GM18498 (cell line): ENCODE data around the gene ZFP57.

Experiments used
- ATAC-seq: cut with Tn5 transposase; IDR thresholded peaks from one replicate; pipeline ENCODE4 v1.9.1; 2021; ENCODE audit warnings: mild to moderate bottlenecking, moderate library complexity; ENCODE audit not compliant: unreplicated experiment

ZFP57 gene

GRCh38 chr6:29680904-29681303 lies at the start of gene ZFP57:
Gene ZFP57, minus strand, starts transcription at chr6:29681152. Its CDS starts 4,149 bp downstream, at chr6:29677003.
- no peak for ATAC-seq

GRCh38 chr6:29730575-29731126 lies 49.7 kb upstream of the ZFP57 start:
- ATAC-seq: no peak

- ATAC-seq: no peak
Observed at GRCh38 chr6:29729774-29730328, 48.9 kb upstream of the ZFP57 start.

- ATAC-seq: no peak
Observed at GRCh38 chr6:29728875-29729270, 47.9 kb upstream of the ZFP57 start.

GRCh38 chr6:29728173-29728874 lies 47.4 kb upstream of the ZFP57 start:
- ATAC-seq: no peak

GRCh38 chr6:29727637-29728036 lies 46.7 kb upstream of the ZFP57 start:
- ATAC-seq: no peak

GRCh38 chr6:29726571-29727194 lies 45.7 kb upstream of the ZFP57 start:
- no peak for ATAC-seq

GRCh38 chr6:29726001-29726400 lies 45.0 kb upstream of the ZFP57 start:
- ATAC-seq: no peak

- no peak for ATAC-seq
Observed at GRCh38 chr6:29724937-29725869, 44.3 kb upstream of the ZFP57 start.

- peak; percentile 58 for ATAC-seq
Observed at GRCh38 chr6:29723666-29724588, 43.0 kb upstream of the ZFP57 start.

GRCh38 chr6:29723262-29723665 lies 42.3 kb upstream of the ZFP57 start, which contains the start of gene HLA-F:
Gene HLA-F, plus strand, starts transcription at chr6:29723434. Its CDS starts 30 bp downstream, at chr6:29723464.
- peak; percentile 89 for ATAC-seq

GRCh38 chr6:29720863-29721262 lies 39.9 kb upstream of the ZFP57 start:
- no peak for ATAC-seq

- no peak for ATAC-seq
Observed at GRCh38 chr6:29710281-29710941, 29.5 kb upstream of the ZFP57 start.

- no peak for ATAC-seq
Observed at GRCh38 chr6:29709188-29709587, 28.2 kb upstream of the ZFP57 start.

- ATAC-seq: no peak
Observed at GRCh38 chr6:29708432-29709179, 27.7 kb upstream of the ZFP57 start.

GRCh38 chr6:29705389-29706231 lies 24.7 kb upstream of the ZFP57 start:
- ATAC-seq: no peak

- ATAC-seq: no peak
Observed at GRCh38 chr6:29702519-29703103, 21.7 kb upstream of the ZFP57 start.
